Small intestine (tissue), 16 donors: ENCODE measurements around the gene C1QBP. TPM values are rescaled to one million over a fixed set of nuclear protein-coding genes. Genes with fewer than 3 reads are reported as not detected.

Experiments
- DNase-seq, 2 donors: peaks; one replicate each; pipeline versions ENCODE4 v3.0.0 to v3.0.0-alpha.2; 2013
- FAIRE-seq: peaks from 2 replicates; lab custom pipeline; 2012; peaks lifted over from hg19 to GRCh38; lab: Jason Lieb, UNC
- H3K27ac ChIP-seq, 3 donors: one replicate each; pipeline ENCODE4 v1.5.1; 2013; ENCODE audit warnings: low read length in 2 of 3, mild to moderate bottlenecking in 2 of 3, control low read depth in 1 of 3, inconsistent platforms in 1 of 3, low read depth in 1 of 3, moderate library complexity in 1 of 3
- H3K27me3 ChIP-seq, 3 donors: one replicate each; pipeline ENCODE4 v1.6.1; 2013; ENCODE audit warnings: low read length in 3 of 3, inconsistent platforms in 1 of 3; ENCODE audit not compliant: control insufficient read depth in 3 of 3, insufficient read depth in 3 of 3
- H3K36me3 ChIP-seq, 3 donors: one replicate each; pipeline ENCODE4 v1.6.1; 2013; ENCODE audit warnings: low read length in 3 of 3, inconsistent platforms in 1 of 3, low read depth in 1 of 3, mild to moderate bottlenecking in 1 of 3, moderate library complexity in 1 of 3; ENCODE audit not compliant: control insufficient read depth in 3 of 3, insufficient read depth in 2 of 3
- H3K4me1 ChIP-seq, 3 donors: one replicate each; pipeline ENCODE4 v1.6.1; 2013; ENCODE audit warnings: low read length in 2 of 3, inconsistent platforms in 1 of 3, low read depth in 1 of 3, mild to moderate bottlenecking in 1 of 3, moderate library complexity in 1 of 3; ENCODE audit not compliant: control insufficient read depth in 3 of 3, insufficient read depth in 2 of 3
- H3K4me3 ChIP-seq, 3 donors: one replicate each; pipeline ENCODE4 v1.5.1; 2013; ENCODE audit warnings: low read length in 3 of 3, control low read depth in 1 of 3, inconsistent platforms in 1 of 3, low read depth in 1 of 3, mild to moderate bottlenecking in 1 of 3, moderate library complexity in 1 of 3
- H3K9me3 ChIP-seq, 2 donors: one replicate each; pipeline ENCODE4 v1.6.1; 2013; ENCODE audit warnings: low read depth in 1 of 2, low read length in 1 of 2; ENCODE audit not compliant: control insufficient read depth in 2 of 2, insufficient read depth in 1 of 2
- WGBS, 3 donors: extraction: QIAGEN DNeasy Blood & Tissue Kit; methylation state at CpG; one replicate each; pipeline ENCODE4 v1.1.7; 2013; 5-methylcytosine and 5-hydroxymethylcytosine counted together
- long read RNA-seq, 10 donors: transcript quantifications; one replicate each; lab custom pipeline, GENCODE V29; 2026
- polyA plus RNA-seq, 4 donors: library from polyadenylated mRNA; stranded (reverse) in 3 of 4; unstranded in 1 of 4; fragments of 200-250 nt in 3 of 4; fragments of 120-200 nt in 1 of 4; gene quantifications; one replicate each; pipeline versions ENCODE4 v1.2.1 to v1.2.3, GENCODE V29; 2013
- donor health status: healthy with polysubstance abuse.
- donor health status: control.
- donor health status: control.
- donor health status: Bipolar disorder and iron deficiency.
- donor health status: healthy.

C1QBP gene
- polyA plus RNA-seq: 100 to 1,000 TPM in 2 of 4 donors, 10 to 100 TPM in 2; 83.9 to 291 (median 113) TPM
- long read RNA-seq, donor 1: 0 reads
- long read RNA-seq, donor 2, transcript C1QBP-201 (6 exons, 1,169 nt): major isoform, 51 of 60 reads
- long read RNA-seq, donor 2, partial matches to known transcripts: 9 of 60 reads
- long read RNA-seq, donor 2, other reads (novel, unspliced or antisense): 0 of 60 reads
- long read RNA-seq, donor 3, transcript C1QBP-201 (6 exons, 1,169 nt): major isoform, 52 of 78 reads
- long read RNA-seq, donor 3, partial matches to known transcripts: 22 of 78 reads
- long read RNA-seq, donor 3, other reads (novel, unspliced or antisense): 0 of 78 reads
- long read RNA-seq, donor 4, partial matches to known transcripts: 0 of 2 reads
- long read RNA-seq, donor 4, other reads (novel, unspliced or antisense): 0 of 2 reads
- long read RNA-seq, donor 5, transcript C1QBP-201 (6 exons, 1,169 nt): major isoform, 22 of 38 reads
- long read RNA-seq, donor 5, partial matches to known transcripts: 14 of 38 reads
- long read RNA-seq, donor 5, other reads (novel, unspliced or antisense): 0 of 38 reads
- long read RNA-seq, donor 6, transcript C1QBP-201 (6 exons, 1,169 nt): major isoform, 68 of 93 reads
- long read RNA-seq, donor 6, partial matches to known transcripts: 21 of 93 reads
- long read RNA-seq, donor 6, other reads (novel, unspliced or antisense): 0 of 93 reads
- long read RNA-seq, donor 7, transcript C1QBP-201 (6 exons, 1,169 nt): major isoform, 121 of 163 reads
- long read RNA-seq, donor 7, partial matches to known transcripts: 38 of 163 reads
- long read RNA-seq, donor 7, other reads (novel, unspliced or antisense): 0 of 163 reads
- long read RNA-seq, donor 8, transcript C1QBP-201 (6 exons, 1,169 nt): major isoform, 5 of 5 reads
- long read RNA-seq, donor 8, partial matches to known transcripts: 0 of 5 reads
- long read RNA-seq, donor 8, other reads (novel, unspliced or antisense): 0 of 5 reads
- long read RNA-seq, donor 9, transcript C1QBP-201 (6 exons, 1,169 nt): major isoform, 15 of 16 reads
- long read RNA-seq, donor 9, partial matches to known transcripts: 0 of 16 reads
- long read RNA-seq, donor 9, other reads (novel, unspliced or antisense): 0 of 16 reads
- long read RNA-seq, donor 10, transcript C1QBP-201 (6 exons, 1,169 nt): major isoform, 82 of 107 reads
- long read RNA-seq, donor 10, partial matches to known transcripts: 23 of 107 reads
- long read RNA-seq, donor 10, other reads (novel, unspliced or antisense): 0 of 107 reads

GRCh38 chr17:5438716-5439445, at the start of gene C1QBP:
C1QBP (minus strand) TSS chr17:5439155; CDS start chr17:5439073, 82 bp downstream.
- Histone ChIP-seq H3K36me3 (peaks cover 4 to 33% (median 11%) of the 10 kb centered on the region in 3 donors), H3K9me3 (no peaks in the 10 kb centered on the region), H3K4me3 (peak within 1 kb of the TSS; percentile 69 to 86 (median 82)), H3K27me3 (no peaks in the 10 kb centered on the region), H3K27ac (peak within 1 kb of the TSS; percentile 49 to 84 (median 62)), H3K4me1 (peaks cover 0 to 10% (median 5%) of the 10 kb centered on the region in 3 donors)
- DNase-seq: peak; percentile 92 to 98
- no peak for FAIRE-seq
- 0 to 1% (median 0%) methylated on average over 62 to 75 of the region's 75 CpGs for WGBS, 3 donors

- 85 to 90% (median 88%) methylated on average over 8 of the region's 8 CpGs for WGBS, 3 donors
- peaks cover 0 to 5% of the 10 kb centered on the region in 2 donors for H3K9me3 ChIP-seq
These were observed 49.8 kb upstream of the C1QBP start for GRCh38 chr17:5488752-5489151.

GRCh38 chr17:5486206-5487124, 47.5 kb upstream of the C1QBP start, which contains the start of gene MIS12:
MIS12 (plus strand) TSS chr17:5486566; CDS start chr17:5488863, 2,297 bp downstream.
- 0% methylated on average over 74 to 77 of the region's 77 CpGs for WGBS, 3 donors
- Histone ChIP-seq H3K4me1 (peaks cover 0 to 4% (median 4%) of the 10 kb centered on the region in 3 donors), H3K27me3 (no peaks in the 10 kb centered on the region), H3K4me3 (peak within 1 kb of the TSS; percentile 84 to 94 (median 94)), H3K27ac (peak within 1 kb of the TSS; percentile 98 to 100 (median 100)), H3K36me3 (peaks cover 4 to 17% (median 9%) of the 10 kb centered on the region in 3 donors), H3K9me3 (no peaks in the 10 kb centered on the region)
- FAIRE-seq (no peak), DNase-seq (peak; percentile 98 to 100)

More at GRCh38 chr17:5488752-5489151, 49.8 kb upstream of the C1QBP start:
- peaks cover 0 to 4% (median 4%) of the 10 kb centered on the region in 3 donors for H3K4me1 ChIP-seq
- no peaks in the 10 kb centered on the region for H3K27me3 ChIP-seq
- H3K4me3 ChIP-seq: no peak overlapping the region
- DNase-seq: no peak
- no peak for FAIRE-seq
- peaks cover 0 to 9% (median 7%) of the 10 kb centered on the region in 3 donors for H3K36me3 ChIP-seq
- no peak overlapping the region for H3K27ac ChIP-seq

- Histone ChIP-seq H3K36me3 (peaks cover 8 to 17% (median 9%) of the 10 kb centered on the region in 3 donors), H3K4me1 (peaks cover 0 to 4% (median 4%) of the 10 kb centered on the region in 3 donors), H3K4me3 (peak within 1 kb of the TSS; percentile 84 to 94 (median 94)), H3K9me3 (no peaks in the 10 kb centered on the region), H3K27ac (peak within 1 kb of the TSS; percentile 98 to 100 (median 100)), H3K27me3 (no peaks in the 10 kb centered on the region)
- DNase-seq: no peak
- WGBS, 3 donors: 4 to 5% (median 4%) methylated on average over 29 of the region's 29 CpGs
- no peak for FAIRE-seq
These were observed 46.6 kb upstream of the C1QBP start, which contains the start of gene DERL2 for GRCh38 chr17:5485270-5486205. DERL2 (minus strand) TSS chr17:5486178; CDS start chr17:5486161, 17 bp downstream.

- H3K27me3 ChIP-seq: no peaks in the 10 kb centered on the region
- peaks cover 0 to 4% (median 0%) of the 10 kb centered on the region in 3 donors for H3K4me1 ChIP-seq
- peaks cover 12 to 35% (median 23%) of the 10 kb centered on the region in 3 donors for H3K36me3 ChIP-seq
- FAIRE-seq (no peak), DNase-seq (no peak)
- WGBS, 3 donors: 96 to 100% (median 98%) methylated on average over 4 of the region's 4 CpGs
- no peak overlapping the region for H3K4me3 ChIP-seq
- no peak overlapping the region for H3K27ac ChIP-seq
- peaks cover 0 to 7% of the 10 kb centered on the region in 2 donors for H3K9me3 ChIP-seq
These were observed 42.5 kb upstream of the C1QBP start for GRCh38 chr17:5481451-5481850.

GRCh38 chr17:5480962-5481361, 42.0 kb upstream of the C1QBP start:
- Histone ChIP-seq H3K27ac (no peak overlapping the region), H3K9me3 (peaks cover 0 to 7% of the 10 kb centered on the region in 2 donors), H3K4me3 (no peak overlapping the region), H3K27me3 (no peaks in the 10 kb centered on the region), H3K36me3 (peaks cover 12 to 36% (median 23%) of the 10 kb centered on the region in 3 donors), H3K4me1 (peaks cover 0 to 4% (median 0%) of the 10 kb centered on the region in 3 donors)
- DNase-seq (no peak), FAIRE-seq (no peak)
- 84 to 88% (median 86%) methylated on average over 6 of the region's 6 CpGs for WGBS, 3 donors
